PC-3 (cell line): ENCODE measurements around the gene ZBTB43. TPM values are rescaled to one million over a fixed set of nuclear protein-coding genes. Genes with fewer than 3 reads are reported as not detected.

Experiments used
- ATAC-seq: fragments of 200-7000 bp; cut with Tn5 transposase; 2 replicates; pipeline ENCODE4 v1.9.1; 2020; ENCODE audit warnings: mild to moderate bottlenecking, moderate library complexity
- BruUV-seq: library from RNA; stranded (reverse); fragments of 400-500 nt; replicated peaks from 2 replicates; lab custom pipeline; 2021; lab: Mats Ljungman, UMichigan
- CTCF ChIA-PET: fragments of 300-600 bp; sonication (Branson Sonifier 250); formaldehyde crosslinking; loops from one replicate; lab custom pipeline; 2022; ENCODE audit warnings: antibody characterized with exemption; lab: Charles Lee
- POLR2A ChIA-PET: fragments of 300-600 bp; sonication (Branson Sonifier 250); formaldehyde crosslinking; loops from one replicate; lab custom pipeline; 2022; ENCODE audit warnings: antibody characterized with exemption; ENCODE audit not compliant: unreplicated experiment; lab: Charles Lee
- DNase-seq: peaks from one replicate; pipeline ENCODE4 v3.0.0-alpha.2; 2015
- H2AFZ ChIP-seq: fragments of 300-600 bp; sonication (generic); 2 replicates; pipeline ENCODE4 v1.6.0; 2016; ENCODE audit warnings: antibody characterized with exemption, low read length
- H3F3A ChIP-seq: fragments of 300-600 bp; sonication (generic); one replicate; pipeline ENCODE4 v1.6.0; 2017; ENCODE audit warnings: antibody characterized with exemption, low read length, control low read depth, mild to moderate bottlenecking; ENCODE audit not compliant: unreplicated experiment
- H3K27ac ChIP-seq: fragments of 300-600 bp; sonication (generic); 2 replicates; pipeline ENCODE4 v1.5.1; 2016; ENCODE audit warnings: mild to moderate bottlenecking, low read length
- H3K27me3 ChIP-seq: fragments of 300-600 bp; sonication (generic); 2 replicates; pipeline ENCODE4 v1.6.1; 2016; ENCODE audit warnings: low read length, mixed read lengths
- H3K36me3 ChIP-seq: fragments of 300-600 bp; sonication (generic); 2 replicates; pipeline ENCODE4 v1.6.1; 2016; ENCODE audit warnings: low read depth, mixed run types, low read length, mixed read lengths
- H3K4me1 ChIP-seq: fragments of 300-600 bp; sonication (generic); 2 replicates; pipeline ENCODE4 v1.5.1; 2016; ENCODE audit warnings: low read length; ENCODE audit not compliant: insufficient read depth
- H3K4me2 ChIP-seq: fragments of 300-600 bp; sonication (generic); 2 replicates; pipeline ENCODE4 v1.6.0; 2016; ENCODE audit warnings: low read length
- H3K4me3 ChIP-seq: fragments of 300-600 bp; sonication (generic); 2 replicates; pipeline ENCODE4 v1.5.1; 2016; ENCODE audit warnings: mild to moderate bottlenecking, low read length, mixed read lengths
- H3K79me2 ChIP-seq: fragments of 300-600 bp; sonication (generic); 2 replicates; pipeline ENCODE4 v1.6.1; 2017; ENCODE audit warnings: low read length, mixed read lengths
- H3K9ac ChIP-seq: fragments of 300-600 bp; sonication (generic); 2 replicates; pipeline ENCODE4 v1.6.0; 2016; ENCODE audit warnings: mild to moderate bottlenecking, low read length
- H3K9me2 ChIP-seq: fragments of 300-600 bp; sonication (generic); replicated peaks from 2 replicates; pipeline ENCODE4 v1.6.1; 2016; ENCODE audit warnings: mixed run types, low read length, mixed read lengths
- H3K9me3 ChIP-seq: fragments of 300-600 bp; sonication (generic); 2 replicates; pipeline ENCODE4 v1.6.1; 2016; ENCODE audit warnings: low read length, mixed read lengths
- H4K20me1 ChIP-seq: fragments of 300-600 bp; sonication (generic); 2 replicates; pipeline ENCODE4 v1.6.1; 2016; ENCODE audit warnings: low read length, mixed read lengths
- EZH2 ChIP-seq: fragments of 300-600 bp; sonication (generic); IDR thresholded peaks from one replicate; pipeline ENCODE4 v1.6.1; 2017; ENCODE audit warnings: antibody characterized with exemption, mild to moderate bottlenecking, low read length; ENCODE audit not compliant: unreplicated experiment
- EZH2phosphoT487 ChIP-seq: fragments of 300-600 bp; sonication (generic); IDR thresholded peaks from 2 replicates; pipeline ENCODE4 v1.6.1; 2018; ENCODE audit warnings: mild to moderate bottlenecking, antibody characterized with exemption, low read length, borderline replicate concordance
- intact Hi-C: fragments of 100-400 bp; cut with micrococcal nuclease; formaldehyde crosslinking; loops from 2 replicates; pipeline ENCODE4 v1.9.0; 2023
- total RNA-seq: library from RNA; depleted of rRNA; stranded (reverse); fragments of >200 nt; gene quantifications from 2 replicates; pipeline ENCODE4 v1.2.3, GENCODE V29; 2014
- TF ChIP-seq, protein P1 (sequence below): fragments of 300-600 bp; sonication (generic); conservative IDR thresholded peaks from 2 replicates; pipeline ENCODE4 v1.5.1; 2017; ENCODE audit warnings: antibody characterized with exemption, low read depth, mild to moderate bottlenecking, low read length

The ZBTB43 gene
- total RNA-seq, 1 experiment from 2014 or later = 5.9 TPM

DNA sequence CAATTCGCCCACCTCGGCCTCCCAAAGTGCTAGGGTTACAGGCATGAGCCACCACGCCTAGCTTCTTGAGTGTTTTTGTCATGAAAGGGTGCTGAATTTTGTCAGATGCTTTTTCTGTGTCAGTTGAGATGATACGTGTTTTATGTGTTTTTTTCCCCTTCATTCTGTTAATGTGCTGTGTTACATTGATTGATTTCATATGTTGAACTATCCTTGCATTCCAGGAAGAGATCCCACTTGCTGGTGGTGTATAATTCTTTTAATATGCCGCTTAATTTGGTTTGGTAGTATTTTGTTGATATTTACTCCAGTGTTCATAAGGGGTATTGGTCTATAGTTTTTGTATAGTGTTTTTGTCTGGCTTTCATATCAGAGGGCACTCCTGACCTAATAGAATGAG lies 13.6 kb downstream of the ZBTB43 start:
- Histone ChIP-seq H3K27me3 (no peaks in the 10 kb centered on the region), H3K27ac (no peak overlapping the region), H3K4me3 (no peak overlapping the region), H3K9me3 (0 out of 2 replicates have a peak, but pooled peaks cover 4% of the 10 kb centered on the region), H2AFZ (no peak overlapping the region), H3K9me2 (no peaks in the 10 kb centered on the region), H4K20me1 (no peaks in the 10 kb centered on the region), H3K79me2 (peaks cover 53% of the 10 kb centered on the region), H3K9ac (no peak overlapping the region), H3F3A (no peaks in the 10 kb centered on the region), H3K36me3 (peaks cover 40% of the 10 kb centered on the region), H3K4me1 (no peaks in the 10 kb centered on the region), H3K4me2 (no peak overlapping the region)
- DNase-seq (no peak), ATAC-seq (no peak)
- no TSS peak for BruUV-seq
- TF ChIP-seq EZH2phosphoT487 (no peak), EZH2 (no peak)
- TF ChIP-seq, protein P1, sequence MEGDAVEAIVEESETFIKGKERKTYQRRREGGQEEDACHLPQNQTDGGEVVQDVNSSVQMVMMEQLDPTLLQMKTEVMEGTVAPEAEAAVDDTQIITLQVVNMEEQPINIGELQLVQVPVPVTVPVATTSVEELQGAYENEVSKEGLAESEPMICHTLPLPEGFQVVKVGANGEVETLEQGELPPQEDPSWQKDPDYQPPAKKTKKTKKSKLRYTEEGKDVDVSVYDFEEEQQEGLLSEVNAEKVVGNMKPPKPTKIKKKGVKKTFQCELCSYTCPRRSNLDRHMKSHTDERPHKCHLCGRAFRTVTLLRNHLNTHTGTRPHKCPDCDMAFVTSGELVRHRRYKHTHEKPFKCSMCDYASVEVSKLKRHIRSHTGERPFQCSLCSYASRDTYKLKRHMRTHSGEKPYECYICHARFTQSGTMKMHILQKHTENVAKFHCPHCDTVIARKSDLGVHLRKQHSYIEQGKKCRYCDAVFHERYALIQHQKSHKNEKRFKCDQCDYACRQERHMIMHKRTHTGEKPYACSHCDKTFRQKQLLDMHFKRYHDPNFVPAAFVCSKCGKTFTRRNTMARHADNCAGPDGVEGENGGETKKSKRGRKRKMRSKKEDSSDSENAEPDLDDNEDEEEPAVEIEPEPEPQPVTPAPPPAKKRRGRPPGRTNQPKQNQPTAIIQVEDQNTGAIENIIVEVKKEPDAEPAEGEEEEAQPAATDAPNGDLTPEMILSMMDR = no peak
- ChIA-PET POLR2A (no interaction called here), CTCF (no interaction called here)
- intact Hi-C loops = no loop called here

DNA sequence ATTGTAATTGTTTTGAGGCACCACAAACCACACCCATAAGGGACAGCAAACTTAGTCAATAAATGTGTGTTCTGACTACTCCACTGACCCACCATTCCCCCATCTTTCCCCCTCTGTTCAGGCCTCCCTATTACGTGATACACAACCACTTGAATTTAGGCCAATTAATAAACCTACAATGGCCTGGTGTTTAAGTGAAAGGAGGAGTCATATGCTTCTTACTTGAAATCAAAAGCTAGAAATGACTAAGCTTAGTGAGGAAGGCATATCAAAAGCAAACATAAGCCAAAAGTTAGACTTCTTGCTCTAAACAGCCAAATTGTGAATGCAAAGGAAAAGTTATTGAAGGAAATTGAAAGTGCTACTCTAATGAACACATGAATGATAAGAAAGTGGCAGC lies 14.6 kb downstream of the ZBTB43 start:
- H3K9me3 ChIP-seq = no peaks in the 10 kb centered on the region
- H3K9me2 ChIP-seq = no peaks in the 10 kb centered on the region
- ChIA-PET POLR2A (no interaction called here), CTCF (no interaction called here)
- no peak overlapping the region for H3K27ac ChIP-seq
- peaks cover 46% of the 10 kb centered on the region for H3K79me2 ChIP-seq
- no peaks in the 10 kb centered on the region for H3F3A ChIP-seq
- BruUV-seq = no TSS peak
- no peaks in the 10 kb centered on the region for H3K4me1 ChIP-seq
- intact Hi-C loops = no loop called here
- ATAC-seq (no peak), DNase-seq (no peak)
- TF ChIP-seq EZH2 (no peak), EZH2phosphoT487 (no peak)
- TF ChIP-seq, protein P1 = no peak
- no peaks in the 10 kb centered on the region for H3K27me3 ChIP-seq
- peaks cover 32% of the 10 kb centered on the region for H3K36me3 ChIP-seq
- no peak overlapping the region for H3K4me3 ChIP-seq
- no peak overlapping the region for H3K4me2 ChIP-seq
- 0 out of 2 replicates have a peak, but pooled peaks cover under 1% of the 10 kb centered on the region for H4K20me1 ChIP-seq
- H2AFZ ChIP-seq = no peak overlapping the region
- H3K9ac ChIP-seq = no peak overlapping the region

DNA sequence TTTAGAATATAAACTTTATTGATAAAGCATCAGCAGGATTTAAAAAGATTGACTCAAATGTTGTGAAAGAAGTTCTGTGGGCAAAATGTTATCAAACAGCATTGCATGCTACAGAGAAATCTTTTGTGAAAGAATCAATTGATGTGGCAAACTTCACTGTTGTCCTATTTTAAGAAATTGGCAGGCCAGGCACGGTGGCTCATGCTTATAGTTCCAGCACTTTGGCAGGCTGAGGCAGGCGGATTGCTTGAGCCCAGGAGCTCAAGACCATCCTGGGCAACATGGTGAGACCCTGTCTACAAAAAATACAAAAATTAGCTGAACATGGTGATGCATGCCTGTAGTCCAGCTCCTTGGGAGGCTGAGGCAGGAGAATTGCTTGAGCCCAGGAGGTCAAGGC lies 17.4 kb downstream of the ZBTB43 start:
- POLR2A ChIA-PET = no interaction called here
- intact Hi-C loops = no loop called here

More for the DNA sequence above, 17.4 kb downstream of the ZBTB43 start:
- no peaks in the 10 kb centered on the region for H3K9me3 ChIP-seq
- ATAC-seq (no peak), DNase-seq (no peak)
- no peaks in the 10 kb centered on the region for H3K9me2 ChIP-seq
- no peak overlapping the region for H2AFZ ChIP-seq
- no peak overlapping the region for H3K4me2 ChIP-seq
- CTCF ChIA-PET = interaction anchor here (0.5 to 0.6 kb wide), 2 partner anchors 17 to 30 kb away, joined by 3 to 5 read pairs; no protein-coding TSS in a partner anchor
- no peak overlapping the region for H3K27ac ChIP-seq
- no peaks in the 10 kb centered on the region for H3K4me1 ChIP-seq
- H3K79me2 ChIP-seq = peaks cover 34% of the 10 kb centered on the region
- H4K20me1 ChIP-seq = 0 out of 2 replicates have a peak, but pooled peaks cover 4% of the 10 kb centered on the region
- no peak overlapping the region for H3K9ac ChIP-seq
- H3K36me3 ChIP-seq = peaks cover 28% of the 10 kb centered on the region
- TF ChIP-seq, protein P1 = no peak
- no peak for TF ChIP-seq EZH2phosphoT487
- no peak for TF ChIP-seq EZH2
- no TSS peak for BruUV-seq
- H3F3A ChIP-seq = no peaks in the 10 kb centered on the region
- no peak overlapping the region for H3K4me3 ChIP-seq
- no peaks in the 10 kb centered on the region for H3K27me3 ChIP-seq
